Panc1 (cell line): ENCODE results near the gene NALCN. TPM values are rescaled to one million over a fixed set of nuclear protein-coding genes. Genes with fewer than 3 reads are reported as not detected.

ENCODE experiments used
- ATAC-seq: fragments of 200-7000 bp; cut with Tn5 transposase; 2 replicates; pipeline ENCODE4 v1.9.1; 2020; ENCODE audit warnings: mild to moderate bottlenecking, moderate library complexity
- BruUV-seq: library from RNA; stranded (reverse); fragments of 400-500 nt; replicated peaks from 2 replicates; lab custom pipeline; 2021; lab: Mats Ljungman, UMichigan
- CTCF ChIA-PET: fragments of 300-600 bp; sonication (Branson Sonifier 250); formaldehyde crosslinking; loops from one replicate; lab custom pipeline; 2022; ENCODE audit warnings: antibody characterized with exemption; lab: Charles Lee
- POLR2A ChIA-PET: fragments of 300-600 bp; sonication (Branson Sonifier 250); formaldehyde crosslinking; loops from one replicate; lab custom pipeline; 2022; ENCODE audit warnings: antibody characterized with exemption; lab: Charles Lee
- DNase-seq: peaks from one replicate; pipeline ENCODE4 v3.0.0-alpha.2; 2010; ENCODE audit warnings: low read depth, low spot score
- H3K27ac ChIP-seq: 2 replicates; pipeline ENCODE4 v1.5.1; 2011; ENCODE audit warnings: mild to moderate bottlenecking, low read length, inconsistent platforms
- H3K27me3 ChIP-seq: fragments of 200-500 bp; sonication (Bioruptor generic); 2 replicates; pipeline ENCODE4 v1.6.0; 2014; ENCODE audit warnings: low read length, inconsistent platforms; ENCODE audit not compliant: control insufficient read depth, insufficient read depth
- H3K36me3 ChIP-seq: fragments of 200-500 bp; sonication (Bioruptor generic); 2 replicates; pipeline ENCODE4 v1.5.1; 2014; ENCODE audit warnings: inconsistent platforms, mild to moderate bottlenecking, low read length, moderate library complexity; ENCODE audit not compliant: control insufficient read depth, insufficient read depth
- H3K4me1 ChIP-seq: 2 replicates; pipeline ENCODE4 v1.5.1; 2011; ENCODE audit warnings: inconsistent platforms, mild to moderate bottlenecking, low read length, moderate library complexity; ENCODE audit not compliant: control insufficient read depth, insufficient read depth
- H3K4me3 ChIP-seq, 2 experiments: 2 replicates each; pipeline ENCODE4 v1.5.1; 2011 to 2012; ENCODE audit warnings: low read depth in 2 of 2, low read length in 2 of 2, mild to moderate bottlenecking in 2 of 2, inconsistent platforms in 1 of 2, moderate library complexity in 1 of 2
- H3K9me3 ChIP-seq: fragments of 200-500 bp; sonication (Bioruptor generic); 2 replicates; pipeline ENCODE4 v1.5.1; 2014; ENCODE audit warnings: low read depth, mild to moderate bottlenecking, inconsistent platforms, low read length, moderate library complexity; ENCODE audit not compliant: control insufficient read depth, insufficient read depth
- POLR2AphosphoS5 ChIP-seq: IDR thresholded peaks from 2 replicates; pipeline ENCODE4 v1.6.1; 2012; ENCODE audit warnings: mild to moderate bottlenecking, low read depth, low read length, moderate library complexity
- TCF7L2 ChIP-seq: IDR thresholded peaks from 2 replicates; pipeline ENCODE4 v1.6.1; 2011; ENCODE audit warnings: mild to moderate bottlenecking, low read depth, low read length, inconsistent platforms
- in situ Hi-C: cut with HindIII; loops from 2 replicates; pipeline ENCODE4 v1.10.0; 2016; ENCODE audit warnings: low sequenced_read_pairs, low pct_unique_long_range_greater_than_20kb
- intact Hi-C: fragments of 100-400 bp; cut with micrococcal nuclease; formaldehyde crosslinking; loops from one replicate; pipeline ENCODE4 v1.10.0; 2022; ENCODE audit not compliant: unreplicated experiment
- total RNA-seq: library from RNA; stranded (reverse); gene quantifications from one replicate; pipeline ENCODE4 v1.2.1, GENCODE V29; 2021; ENCODE audit not compliant: unreplicated experiment
- TF ChIP-seq, protein P1 (sequence below): fragments of 450-650 bp; IDR thresholded peaks from 2 replicates; pipeline ENCODE4 v1.5.1; 2017; ENCODE audit warnings: mild to moderate bottlenecking
- TF ChIP-seq, protein P2 (sequence below), 2 experiments: IDR thresholded peaks; 2 replicates each; pipeline ENCODE4 v1.6.1; 2011 to 2012; ENCODE audit warnings: low read depth in 2 of 2, control low read depth in 1 of 2, low read length in 1 of 2, mild to moderate bottlenecking in 1 of 2, moderate library complexity in 1 of 2; ENCODE audit not compliant: insufficient read depth in 1 of 2

NALCN gene
- total RNA-seq, 1 experiment from 2014 or later: 10.9 TPM

DNA sequence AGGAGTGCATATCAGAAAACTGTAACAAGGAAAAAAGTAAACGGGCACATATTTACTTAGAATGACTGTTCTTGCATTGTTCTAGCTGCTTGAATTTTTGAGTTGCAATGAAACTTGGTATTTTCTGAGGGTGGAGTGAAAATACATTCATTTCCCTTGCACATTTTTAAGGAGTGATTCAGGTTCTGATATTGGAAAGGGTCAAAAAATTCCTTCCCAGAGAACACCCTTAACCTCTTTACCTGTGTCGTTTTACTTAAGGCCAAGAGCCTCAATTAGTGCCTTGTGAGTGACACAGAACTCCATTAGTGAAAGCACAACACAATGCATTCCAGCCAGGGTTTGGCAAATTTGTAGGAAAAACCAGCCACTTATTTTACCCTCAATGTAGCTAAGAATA lies 38.5 kb upstream of the NALCN start:
- Histone ChIP-seq H3K27ac (peak overlapping the region; percentile 83), H3K9me3 (no peaks in the 10 kb centered on the region), H3K36me3 (no peaks in the 10 kb centered on the region), H3K27me3 (no peaks in the 10 kb centered on the region), H3K4me1 (peaks cover 32% of the 10 kb centered on the region), H3K4me3 (peak overlapping the region; percentile 20 to 56; a peak in 1 of 4 replicates)
- TF ChIP-seq POLR2AphosphoS5: no peak
- TF ChIP-seq, protein P1, sequence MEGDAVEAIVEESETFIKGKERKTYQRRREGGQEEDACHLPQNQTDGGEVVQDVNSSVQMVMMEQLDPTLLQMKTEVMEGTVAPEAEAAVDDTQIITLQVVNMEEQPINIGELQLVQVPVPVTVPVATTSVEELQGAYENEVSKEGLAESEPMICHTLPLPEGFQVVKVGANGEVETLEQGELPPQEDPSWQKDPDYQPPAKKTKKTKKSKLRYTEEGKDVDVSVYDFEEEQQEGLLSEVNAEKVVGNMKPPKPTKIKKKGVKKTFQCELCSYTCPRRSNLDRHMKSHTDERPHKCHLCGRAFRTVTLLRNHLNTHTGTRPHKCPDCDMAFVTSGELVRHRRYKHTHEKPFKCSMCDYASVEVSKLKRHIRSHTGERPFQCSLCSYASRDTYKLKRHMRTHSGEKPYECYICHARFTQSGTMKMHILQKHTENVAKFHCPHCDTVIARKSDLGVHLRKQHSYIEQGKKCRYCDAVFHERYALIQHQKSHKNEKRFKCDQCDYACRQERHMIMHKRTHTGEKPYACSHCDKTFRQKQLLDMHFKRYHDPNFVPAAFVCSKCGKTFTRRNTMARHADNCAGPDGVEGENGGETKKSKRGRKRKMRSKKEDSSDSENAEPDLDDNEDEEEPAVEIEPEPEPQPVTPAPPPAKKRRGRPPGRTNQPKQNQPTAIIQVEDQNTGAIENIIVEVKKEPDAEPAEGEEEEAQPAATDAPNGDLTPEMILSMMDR: no peak
- TF ChIP-seq, protein P2, sequence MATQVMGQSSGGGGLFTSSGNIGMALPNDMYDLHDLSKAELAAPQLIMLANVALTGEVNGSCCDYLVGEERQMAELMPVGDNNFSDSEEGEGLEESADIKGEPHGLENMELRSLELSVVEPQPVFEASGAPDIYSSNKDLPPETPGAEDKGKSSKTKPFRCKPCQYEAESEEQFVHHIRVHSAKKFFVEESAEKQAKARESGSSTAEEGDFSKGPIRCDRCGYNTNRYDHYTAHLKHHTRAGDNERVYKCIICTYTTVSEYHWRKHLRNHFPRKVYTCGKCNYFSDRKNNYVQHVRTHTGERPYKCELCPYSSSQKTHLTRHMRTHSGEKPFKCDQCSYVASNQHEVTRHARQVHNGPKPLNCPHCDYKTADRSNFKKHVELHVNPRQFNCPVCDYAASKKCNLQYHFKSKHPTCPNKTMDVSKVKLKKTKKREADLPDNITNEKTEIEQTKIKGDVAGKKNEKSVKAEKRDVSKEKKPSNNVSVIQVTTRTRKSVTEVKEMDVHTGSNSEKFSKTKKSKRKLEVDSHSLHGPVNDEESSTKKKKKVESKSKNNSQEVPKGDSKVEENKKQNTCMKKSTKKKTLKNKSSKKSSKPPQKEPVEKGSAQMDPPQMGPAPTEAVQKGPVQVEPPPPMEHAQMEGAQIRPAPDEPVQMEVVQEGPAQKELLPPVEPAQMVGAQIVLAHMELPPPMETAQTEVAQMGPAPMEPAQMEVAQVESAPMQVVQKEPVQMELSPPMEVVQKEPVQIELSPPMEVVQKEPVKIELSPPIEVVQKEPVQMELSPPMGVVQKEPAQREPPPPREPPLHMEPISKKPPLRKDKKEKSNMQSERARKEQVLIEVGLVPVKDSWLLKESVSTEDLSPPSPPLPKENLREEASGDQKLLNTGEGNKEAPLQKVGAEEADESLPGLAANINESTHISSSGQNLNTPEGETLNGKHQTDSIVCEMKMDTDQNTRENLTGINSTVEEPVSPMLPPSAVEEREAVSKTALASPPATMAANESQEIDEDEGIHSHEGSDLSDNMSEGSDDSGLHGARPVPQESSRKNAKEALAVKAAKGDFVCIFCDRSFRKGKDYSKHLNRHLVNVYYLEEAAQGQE (IDR thresholded peaks at IDR 0.05; ENCODE audit: insufficient read depth in 1 of 2, low read depth in 2 of 2, low read length in 1 of 2): no peak
- POLR2A ChIA-PET: no interaction called here
- ATAC-seq (no peak), DNase-seq (peak; percentile 27)
- CTCF ChIA-PET: interaction anchor here (0.7 kb wide), 2 partner anchors 79 to 482 kb away, joined by 3 to 6 read pairs; no protein-coding TSS in a partner anchor
- intact Hi-C loops (loop anchor here (5.0 kb wide), 1 partner anchor 307 kb away; no protein-coding TSS in a partner anchor), in situ Hi-C loops (no loop called here)
- BruUV-seq: TSS peak; percentile 71

DNA sequence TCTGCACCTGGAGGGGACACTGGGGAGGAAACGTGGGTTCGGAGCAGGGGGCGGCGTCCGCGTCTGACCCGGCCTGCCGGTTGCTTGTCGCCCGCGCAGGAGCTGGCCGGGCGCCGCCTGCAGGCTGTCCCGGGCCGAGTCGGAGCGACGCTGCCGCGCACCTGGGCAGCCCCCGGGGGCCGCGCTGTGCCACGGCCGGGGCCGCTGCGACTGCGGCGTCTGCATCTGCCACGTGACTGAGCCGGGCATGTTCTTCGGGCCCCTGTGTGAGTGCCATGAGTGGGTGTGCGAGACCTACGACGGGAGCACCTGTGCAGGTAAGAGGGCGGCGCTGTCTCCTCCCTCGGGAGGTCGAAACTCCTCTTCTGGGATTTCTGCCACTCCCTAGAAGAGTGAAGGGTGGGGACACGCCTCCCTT lies 37.5 kb upstream of the NALCN start:
- no peak for DNase-seq
- Histone ChIP-seq H3K36me3 (no peaks in the 10 kb centered on the region), H3K4me3 (peak overlapping the region; percentile 56 to 76), H3K27ac (peak overlapping the region; percentile 86), H3K9me3 (no peaks in the 10 kb centered on the region), H3K27me3 (no peaks in the 10 kb centered on the region), H3K4me1 (peaks cover 34% of the 10 kb centered on the region)
- BruUV-seq: no TSS peak
- TF ChIP-seq TCF7L2 (no peak), POLR2AphosphoS5 (no peak)
- TF ChIP-seq, protein P1: peak; percentile 78
- in situ Hi-C loops: no loop called here
- peak; percentile 71 for ATAC-seq
- intact Hi-C loops: loop anchor here (5.0 kb wide), 1 partner anchor 306 kb away; no protein-coding TSS in a partner anchor
- ChIA-PET CTCF (interaction anchor here (0.7 to 1.0 kb wide), 2 partner anchors 78 to 302 kb away, joined by 3 read pairs; no protein-coding TSS in a partner anchor), POLR2A (no interaction called here)
